OCI-LY1 (cell line): ENCODE results near the gene SPATA9.

Source experiments
- H2AFZ ChIP-seq: fragments of 200-600 bp; sonication (generic), shearing (Covaris generic); 2 replicates; pipeline ENCODE4 v1.6.0; 2014; ENCODE audit warnings: antibody characterized with exemption, mild to moderate bottlenecking, low read length
- H3F3A ChIP-seq: fragments of 200-600 bp; sonication (generic), shearing (Covaris generic); 2 replicates; pipeline ENCODE4 v1.6.0; 2014; ENCODE audit warnings: mild to moderate bottlenecking, antibody characterized with exemption, low read length, moderate library complexity; ENCODE audit not compliant: insufficient read depth
- H3K27ac ChIP-seq: fragments of 200-600 bp; sonication (generic); 2 replicates; pipeline ENCODE4 v1.5.1; 2014; ENCODE audit warnings: low read length, mixed run types, mild to moderate bottlenecking, low read depth; ENCODE audit not compliant: poor library complexity, severe bottlenecking
- H3K27me3 ChIP-seq: fragments of 200-600 bp; sonication (generic); 2 replicates; pipeline ENCODE4 v1.6.0; 2014; ENCODE audit warnings: antibody characterized with exemption, mild to moderate bottlenecking, low read length, moderate library complexity; ENCODE audit not compliant: insufficient read depth
- H3K36me3 ChIP-seq: fragments of 200-600 bp; sonication (generic); 2 replicates; pipeline ENCODE4 v1.6.1; 2014; ENCODE audit warnings: mild to moderate bottlenecking, antibody characterized with exemption, low read length, moderate library complexity, mixed read lengths; ENCODE audit not compliant: insufficient read depth
- H3K4me1 ChIP-seq: fragments of 200-600 bp; sonication (generic); 2 replicates; pipeline ENCODE4 v1.5.1; 2014; ENCODE audit warnings: mild to moderate bottlenecking, low read length, moderate library complexity; ENCODE audit not compliant: insufficient read depth, severe bottlenecking
- H3K4me2 ChIP-seq: fragments of 200-600 bp; sonication (generic), shearing (Covaris generic); 2 replicates; pipeline ENCODE4 v1.6.1; 2014; ENCODE audit warnings: low read length
- H3K4me3 ChIP-seq: fragments of 200-600 bp; sonication (generic); 2 replicates; pipeline ENCODE4 v1.5.1; 2014; ENCODE audit warnings: low read length, low read depth, mild to moderate bottlenecking, mixed read lengths; ENCODE audit not compliant: poor library complexity, severe bottlenecking
- H3K79me2 ChIP-seq: fragments of 200-600 bp; shearing (Covaris generic); 2 replicates; pipeline ENCODE4 v1.6.1; 2016; ENCODE audit warnings: mixed run types, low read length, mixed read lengths; ENCODE audit not compliant: insufficient read depth
- H3K9ac ChIP-seq: fragments of 200-600 bp; sonication (generic), shearing (Covaris generic); 2 replicates; pipeline ENCODE4 v1.6.1; 2014; ENCODE audit warnings: mild to moderate bottlenecking, low read length, mixed read lengths
- H3K9me2 ChIP-seq: fragments of 200-600 bp; sonication (generic), shearing (Covaris generic); 2 replicates; pipeline ENCODE4 v1.6.1; 2014; ENCODE audit warnings: low read depth, mild to moderate bottlenecking, low read length, mixed read lengths
- H3K9me3 ChIP-seq: fragments of 200-600 bp; shearing (Covaris generic); 2 replicates; pipeline ENCODE4 v1.6.1; 2014; ENCODE audit warnings: low read length, mixed read lengths
- H4K20me1 ChIP-seq: fragments of 200-600 bp; sonication (generic), shearing (Covaris generic); 2 replicates; pipeline ENCODE4 v1.6.0; 2016; ENCODE audit warnings: mild to moderate bottlenecking, low read length; ENCODE audit not compliant: insufficient read depth
- CTCF ChIP-seq: fragments of 200-600 bp; sonication (generic), shearing (Covaris generic); IDR thresholded peaks from 2 replicates; pipeline ENCODE4 v1.5.1; 2017; ENCODE audit warnings: mild to moderate bottlenecking, antibody characterized with exemption, low read length, moderate library complexity, mixed read lengths
- EZH2 ChIP-seq: fragments of 200-600 bp; sonication (generic), shearing (Covaris generic); IDR thresholded peaks from 2 replicates; pipeline ENCODE4 v1.8.0; 2017; ENCODE audit warnings: borderline replicate concordance, mixed run types, mild to moderate bottlenecking, antibody characterized with exemption, low read length, moderate library complexity, mixed read lengths

SPATA9 gene

GRCh38 chr5:95670568-95670967 lies 12.2 kb downstream of the SPATA9 start:
- no peaks in the 10 kb centered on the region for H3K36me3 ChIP-seq
- H3K9ac ChIP-seq: no peak overlapping the region
- no peaks in the 10 kb centered on the region for H3F3A ChIP-seq
- H3K4me1 ChIP-seq: no peaks in the 10 kb centered on the region
- H3K27me3 ChIP-seq: no peaks in the 10 kb centered on the region
- H3K4me2 ChIP-seq: no peak overlapping the region
- no peak overlapping the region for H3K27ac ChIP-seq
- no peaks in the 10 kb centered on the region for H4K20me1 ChIP-seq
- H2AFZ ChIP-seq: no peak overlapping the region
- no peaks in the 10 kb centered on the region for H3K9me3 ChIP-seq
- H3K9me2 ChIP-seq: no peaks in the 10 kb centered on the region
- H3K4me3 ChIP-seq: no peak overlapping the region
- no peak for TF ChIP-seq EZH2
- TF ChIP-seq CTCF: no peak
- H3K79me2 ChIP-seq: no peaks in the 10 kb centered on the region

DNA sequence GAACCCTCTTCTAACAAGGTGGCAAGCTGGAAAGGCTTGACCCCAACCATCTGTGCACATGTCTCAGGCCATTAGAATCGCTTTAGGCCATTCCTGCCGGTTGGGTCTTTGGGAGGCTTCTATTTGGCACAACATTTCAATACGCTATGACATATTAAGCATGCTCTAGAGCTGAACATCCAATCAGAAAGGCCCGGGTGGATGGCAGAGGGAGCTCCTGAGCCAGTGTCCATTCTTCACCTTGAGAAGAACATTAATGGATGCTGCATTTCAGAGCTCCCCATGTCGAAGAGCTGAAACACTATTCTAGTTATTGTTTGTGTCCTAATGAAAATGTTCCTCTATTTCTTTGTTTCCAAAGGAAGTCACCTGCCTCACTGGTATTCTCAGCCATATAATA lies 12.8 kb downstream of the SPATA9 start:
- TF ChIP-seq EZH2: no peak
- no peak for TF ChIP-seq CTCF
- Histone ChIP-seq H3K36me3 (no peaks in the 10 kb centered on the region), H3K27me3 (no peaks in the 10 kb centered on the region), H3K79me2 (no peaks in the 10 kb centered on the region), H3K9me3 (no peaks in the 10 kb centered on the region), H3K9ac (no peak overlapping the region), H4K20me1 (no peaks in the 10 kb centered on the region), H3K9me2 (no peaks in the 10 kb centered on the region), H3K4me2 (no peak overlapping the region), H3K4me3 (no peak overlapping the region), H2AFZ (no peak overlapping the region), H3K27ac (no peak overlapping the region), H3F3A (no peaks in the 10 kb centered on the region), H3K4me1 (no peaks in the 10 kb centered on the region)

DNA sequence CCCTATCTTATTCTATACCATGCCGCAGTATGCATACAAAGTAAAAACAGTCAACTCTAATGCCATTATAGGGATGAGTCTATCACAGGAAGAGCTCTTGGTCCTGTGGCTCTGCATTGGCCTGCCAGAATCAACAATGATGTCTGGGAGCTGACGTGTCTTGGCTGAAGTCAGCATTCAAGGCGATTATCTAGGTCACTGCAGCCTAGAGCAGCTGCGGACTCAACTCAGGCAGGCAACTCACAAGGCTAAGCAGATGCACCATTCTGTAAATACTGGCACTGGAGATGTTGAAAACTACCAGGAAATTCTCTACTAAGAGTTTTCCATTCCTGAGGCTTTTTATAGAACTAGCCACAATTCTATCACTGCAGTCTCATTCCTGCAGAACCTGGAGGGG lies 13.3 kb downstream of the SPATA9 start:
- no peaks in the 10 kb centered on the region for H3K79me2 ChIP-seq
- H4K20me1 ChIP-seq: no peaks in the 10 kb centered on the region
- H3K4me2 ChIP-seq: no peak overlapping the region
- H3K36me3 ChIP-seq: no peaks in the 10 kb centered on the region
- TF ChIP-seq EZH2 (no peak), CTCF (no peak)
- H3K27me3 ChIP-seq: no peaks in the 10 kb centered on the region
- no peaks in the 10 kb centered on the region for H3K9me3 ChIP-seq
- H3K9me2 ChIP-seq: no peaks in the 10 kb centered on the region
- no peaks in the 10 kb centered on the region for H3K4me1 ChIP-seq
- no peak overlapping the region for H2AFZ ChIP-seq
- no peak overlapping the region for H3K4me3 ChIP-seq
- no peaks in the 10 kb centered on the region for H3F3A ChIP-seq
- no peak overlapping the region for H3K27ac ChIP-seq
- no peak overlapping the region for H3K9ac ChIP-seq
